Skeletal muscle satellite cell (primary cell): ENCODE data around the gene SHH.

Source experiments
- H3K27me3 ChIP-seq: 2 replicates; pipeline ENCODE4 v1.7.0; 2013; ENCODE audit warnings: low read length; ENCODE audit not compliant: control insufficient read depth, insufficient read depth
- H3K36me3 ChIP-seq: 2 replicates; pipeline ENCODE4 v1.7.0; 2013; ENCODE audit warnings: mild to moderate bottlenecking, control low read depth, low read length; ENCODE audit not compliant: insufficient read depth
- H3K4me1 ChIP-seq: 2 replicates; pipeline ENCODE4 v1.7.0; 2013; ENCODE audit warnings: low read length; ENCODE audit not compliant: control insufficient read depth, insufficient read depth
- H3K4me2 ChIP-seq: 2 replicates; pipeline ENCODE4 v1.7.0; 2013; ENCODE audit warnings: mild to moderate bottlenecking, low read length
- H3K4me3 ChIP-seq: 2 replicates; pipeline ENCODE4 v1.7.0; 2013; ENCODE audit warnings: low read length
- H3K9ac ChIP-seq: 2 replicates; pipeline ENCODE4 v1.7.0; 2013; ENCODE audit warnings: mild to moderate bottlenecking, low read depth, low read length, moderate library complexity
- H3K9me3 ChIP-seq: replicated peaks from 2 replicates; pipeline ENCODE4 v1.7.0; 2013; ENCODE audit warnings: mild to moderate bottlenecking, control low read depth, low read length

The SHH gene

DNA sequence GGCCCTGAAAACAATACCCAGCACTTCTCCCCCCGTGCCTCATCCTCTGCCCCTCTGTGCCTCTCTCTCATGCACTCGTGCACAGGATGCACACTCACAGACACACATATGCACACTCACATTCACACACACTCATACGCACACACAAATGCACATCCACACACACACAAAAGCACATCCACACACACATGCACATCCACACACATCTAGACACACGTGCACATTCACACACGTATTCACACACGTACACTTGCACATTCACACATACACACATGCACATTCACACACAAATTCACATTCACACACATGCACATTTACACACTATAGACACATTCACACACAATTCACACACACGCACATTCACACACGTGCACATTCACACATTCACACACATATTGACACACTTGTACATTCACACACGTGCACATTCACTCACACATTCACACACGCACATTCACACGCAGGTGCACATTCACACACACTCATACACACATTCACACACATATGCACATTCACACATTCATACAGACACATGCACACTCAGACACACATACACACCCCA lies 19.2 kb downstream of the SHH start:
- H3K9ac ChIP-seq = no peak overlapping the region
- no peak overlapping the region for H3K4me2 ChIP-seq
- peaks cover 12% of the 10 kb centered on the region for H3K4me1 ChIP-seq
- H3K36me3 ChIP-seq = no peaks in the 10 kb centered on the region
- H3K9me3 ChIP-seq = no peaks in the 10 kb centered on the region
- no peak overlapping the region for H3K4me3 ChIP-seq
- peaks cover 8% of the 10 kb centered on the region for H3K27me3 ChIP-seq

DNA sequence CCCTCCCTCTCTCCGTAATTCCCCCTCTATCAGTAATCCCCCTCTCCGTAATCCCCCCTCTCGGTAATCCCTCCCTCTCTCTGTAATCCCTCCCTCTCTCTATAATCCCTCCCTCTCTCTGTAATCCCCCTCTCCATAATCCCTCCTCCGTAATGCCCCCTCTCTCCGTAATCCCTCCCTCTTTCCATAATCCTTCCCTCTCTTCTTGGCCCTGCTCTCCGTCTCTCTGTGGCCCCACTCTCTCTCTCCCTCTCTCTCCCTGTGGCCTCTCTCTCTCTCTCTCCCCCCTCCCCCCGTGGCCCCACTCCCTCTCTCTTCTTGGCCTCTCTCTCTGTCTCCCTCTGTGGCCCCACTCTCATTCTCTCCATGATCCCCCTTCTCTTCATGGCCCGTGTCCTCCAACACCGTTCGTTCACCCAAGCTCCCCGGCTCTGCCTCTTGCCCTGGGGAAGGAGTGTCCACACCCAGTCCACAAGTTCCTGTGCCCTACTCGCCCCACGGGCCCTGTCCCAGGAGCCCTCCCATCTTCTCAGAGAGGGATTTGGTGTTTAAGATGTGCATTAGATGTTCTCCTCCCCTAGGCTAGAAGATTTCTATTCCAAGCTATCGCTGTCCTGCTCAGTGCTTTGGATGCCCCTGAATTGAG lies 19.8 kb downstream of the SHH start:
- H3K4me3 ChIP-seq = no peak overlapping the region
- peaks cover 16% of the 10 kb centered on the region for H3K4me1 ChIP-seq
- no peaks in the 10 kb centered on the region for H3K36me3 ChIP-seq
- peaks cover 4% of the 10 kb centered on the region for H3K27me3 ChIP-seq
- no peak overlapping the region for H3K4me2 ChIP-seq
- no peaks in the 10 kb centered on the region for H3K9me3 ChIP-seq
- no peak overlapping the region for H3K9ac ChIP-seq

DNA sequence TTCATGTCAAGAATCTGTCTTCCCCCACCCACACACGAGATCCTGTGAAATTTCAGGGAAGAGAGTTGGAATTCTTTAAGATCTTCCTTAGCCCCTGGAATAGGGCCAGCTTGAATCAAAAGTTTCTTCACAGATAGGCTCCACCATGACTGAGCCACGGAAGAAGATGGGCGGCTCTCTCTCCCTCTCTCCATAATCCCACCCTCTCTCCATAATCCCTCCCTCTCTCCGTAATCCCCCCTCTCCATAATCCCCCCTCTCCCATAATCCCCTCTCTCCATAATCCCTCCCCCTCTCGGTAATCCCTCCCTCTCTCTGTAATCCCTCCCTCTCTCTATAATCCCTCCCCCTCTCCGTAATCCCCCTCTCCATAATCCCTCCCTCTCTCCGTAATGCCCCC lies 20.4 kb downstream of the SHH start:
- peaks cover 4% of the 10 kb centered on the region for H3K27me3 ChIP-seq
- H3K4me2 ChIP-seq = no peak overlapping the region
- H3K36me3 ChIP-seq = no peaks in the 10 kb centered on the region
- no peaks in the 10 kb centered on the region for H3K9me3 ChIP-seq
- no peak overlapping the region for H3K4me3 ChIP-seq
- H3K4me1 ChIP-seq = peaks cover 16% of the 10 kb centered on the region
- no peak overlapping the region for H3K9ac ChIP-seq

DNA sequence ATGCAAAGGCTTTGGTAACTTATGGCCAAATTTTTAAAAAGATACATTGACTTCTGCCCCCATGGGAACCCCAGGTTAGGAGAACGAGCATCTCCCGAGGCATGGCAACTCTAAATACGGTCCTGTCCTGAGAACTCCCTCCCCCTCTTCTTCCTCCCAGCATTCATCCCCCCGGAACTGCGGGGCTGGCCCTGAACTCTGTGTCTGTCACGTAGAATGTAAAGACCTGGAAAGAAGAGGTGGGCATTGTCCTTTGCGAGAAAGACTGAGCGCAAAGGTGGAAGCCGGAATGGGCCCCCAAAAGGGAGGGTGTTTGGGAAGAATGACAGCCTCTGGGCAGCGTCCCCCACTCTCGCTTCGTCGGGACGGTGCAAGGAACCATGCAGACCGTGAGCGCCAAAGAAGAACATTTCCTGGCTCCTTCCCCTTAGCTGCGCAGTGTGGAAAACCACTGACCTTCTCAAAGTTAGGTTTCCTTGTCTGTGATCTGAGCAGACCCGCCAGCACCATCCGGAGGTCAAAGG lies 21.0 kb downstream of the SHH start:
- Histone ChIP-seq H3K36me3 (no peaks in the 10 kb centered on the region), H3K27me3 (peaks cover 4% of the 10 kb centered on the region), H3K4me2 (no peak overlapping the region), H3K9me3 (no peaks in the 10 kb centered on the region), H3K4me1 (peaks cover 14% of the 10 kb centered on the region), H3K4me3 (no peak overlapping the region), H3K9ac (no peak overlapping the region)

DNA sequence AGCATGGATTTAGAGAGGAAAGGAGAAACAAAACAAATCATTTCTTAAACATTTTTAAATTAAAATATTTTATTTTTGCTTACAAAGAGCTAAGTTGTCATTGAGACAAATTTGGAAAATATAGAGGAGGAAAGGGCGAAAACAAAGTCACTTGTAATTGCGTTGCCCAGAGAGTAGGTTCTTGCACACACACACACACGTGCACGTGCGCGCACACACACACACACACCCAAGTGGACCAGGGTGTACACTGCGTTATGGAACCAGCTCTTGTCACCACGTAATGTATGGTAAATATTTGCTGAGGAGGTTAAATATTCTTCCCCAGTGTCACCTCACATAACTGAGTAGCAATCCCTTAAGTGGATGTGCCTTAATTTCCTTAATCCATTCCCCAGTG lies 21.6 kb downstream of the SHH start:
- Histone ChIP-seq H3K27me3 (peaks cover 2% of the 10 kb centered on the region), H3K4me1 (peaks cover 14% of the 10 kb centered on the region), H3K9me3 (no peaks in the 10 kb centered on the region), H3K4me3 (no peak overlapping the region), H3K36me3 (no peaks in the 10 kb centered on the region), H3K9ac (no peak overlapping the region), H3K4me2 (no peak overlapping the region)

DNA sequence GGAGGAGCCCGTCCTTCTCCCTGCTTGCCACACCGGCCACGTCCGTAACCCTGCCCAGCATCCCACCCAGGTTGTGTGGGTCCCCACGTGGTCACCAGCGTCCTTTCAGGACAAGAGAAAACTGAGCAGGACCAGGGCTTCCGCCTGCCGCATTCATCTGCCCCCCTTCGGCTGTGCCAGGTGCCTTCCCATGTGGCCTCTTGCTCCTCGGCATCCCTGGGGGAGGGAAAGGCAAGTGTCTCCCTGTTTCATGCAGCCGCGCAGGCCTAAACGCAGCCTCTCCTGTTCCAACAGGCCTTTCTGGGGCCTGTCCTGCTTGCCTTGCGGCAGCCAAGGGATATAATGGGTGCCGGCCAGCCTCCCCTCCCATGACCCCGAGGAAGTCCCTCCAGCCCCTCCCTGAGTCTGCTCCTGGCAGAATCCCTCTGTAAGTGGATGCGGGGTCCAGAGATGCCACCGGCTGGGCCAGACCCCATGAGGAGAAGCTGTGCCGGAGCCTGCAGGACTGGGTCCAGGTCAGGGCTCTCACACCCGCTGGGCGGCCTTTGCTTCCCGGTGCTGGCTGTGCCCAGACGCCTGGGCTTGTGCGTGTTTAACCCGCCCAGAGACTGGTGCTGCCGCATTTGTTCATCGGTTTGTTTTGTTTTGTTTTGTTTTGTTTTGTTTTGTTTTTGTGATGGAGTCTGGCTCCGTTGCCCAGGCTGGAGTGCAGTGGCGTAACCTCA lies 23.1 kb downstream of the SHH start:
- H3K9ac ChIP-seq = peak overlapping the region; percentile 39
- H3K4me1 ChIP-seq = peaks cover 14% of the 10 kb centered on the region
- no peak overlapping the region for H3K4me3 ChIP-seq
- peak overlapping the region; percentile 40 for H3K4me2 ChIP-seq
- no peaks in the 10 kb centered on the region for H3K36me3 ChIP-seq
- no peaks in the 10 kb centered on the region for H3K9me3 ChIP-seq
- no peaks in the 10 kb centered on the region for H3K27me3 ChIP-seq

DNA sequence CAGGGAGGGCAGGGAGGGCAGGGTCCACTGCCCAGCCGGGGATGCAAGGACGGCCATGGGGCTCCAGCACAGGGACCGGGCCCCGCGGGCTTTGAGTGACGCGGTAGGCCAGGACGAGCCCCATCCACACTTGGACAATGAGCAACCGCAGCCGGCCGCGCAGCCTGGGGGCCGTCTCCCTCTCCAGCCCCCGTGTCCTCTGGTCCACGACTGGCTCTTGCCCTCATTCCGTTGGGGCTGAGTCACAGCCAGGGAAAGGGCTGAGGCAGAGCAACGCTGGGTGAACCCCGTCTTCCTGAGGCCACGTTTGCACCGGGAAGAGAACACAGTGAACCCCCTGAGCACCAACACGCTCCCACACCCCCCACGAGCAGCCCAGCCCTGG lies 23.7 kb downstream of the SHH start:
- H3K4me3 ChIP-seq = no peak overlapping the region
- peak overlapping the region; percentile 26 for H3K9ac ChIP-seq
- peaks cover 14% of the 10 kb centered on the region for H3K4me1 ChIP-seq
- H3K4me2 ChIP-seq = peak overlapping the region; percentile 40
- no peaks in the 10 kb centered on the region for H3K36me3 ChIP-seq
- H3K27me3 ChIP-seq = no peaks in the 10 kb centered on the region
- H3K9me3 ChIP-seq = no peaks in the 10 kb centered on the region

DNA sequence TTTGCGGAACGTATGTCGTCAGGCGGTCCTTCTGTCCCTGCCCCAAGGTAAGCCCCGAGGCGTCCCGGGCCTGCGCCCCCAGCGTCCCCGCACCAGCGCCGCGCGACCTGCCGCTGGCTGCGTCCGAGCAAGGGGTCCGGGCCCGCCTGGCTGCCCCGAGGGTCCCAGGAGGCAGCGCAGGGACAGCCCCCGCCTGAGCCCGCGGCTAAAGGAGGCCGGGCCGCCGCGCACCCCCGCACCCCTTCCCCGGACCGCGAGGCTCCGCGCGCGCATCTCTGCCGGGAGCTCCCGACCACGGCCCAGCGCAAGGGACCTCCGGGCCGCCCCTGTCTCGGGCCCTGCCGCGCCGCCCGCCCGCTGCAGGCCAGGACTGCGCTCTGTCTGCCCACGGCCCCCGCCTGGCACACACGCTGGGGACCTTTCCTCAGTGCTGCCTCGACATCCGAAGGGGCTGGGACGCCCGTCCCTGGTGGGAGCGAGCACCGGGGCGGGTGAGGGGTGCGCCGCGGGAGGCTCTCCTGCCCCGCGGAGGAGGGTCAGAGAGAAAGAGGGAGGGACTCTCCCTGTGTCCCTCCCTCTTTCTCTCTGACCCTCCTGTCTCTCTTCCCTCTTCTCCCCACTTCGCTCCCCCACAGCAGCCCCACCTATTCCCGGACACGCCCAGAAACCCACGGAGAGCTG lies 25.0 kb downstream of the SHH start:
- Histone ChIP-seq H3K4me1 (peaks cover 14% of the 10 kb centered on the region), H3K27me3 (no peaks in the 10 kb centered on the region), H3K36me3 (peaks cover 4% of the 10 kb centered on the region), H3K9me3 (no peaks in the 10 kb centered on the region), H3K4me3 (peak overlapping the region; percentile 74), H3K9ac (peak overlapping the region; percentile 69), H3K4me2 (peak overlapping the region; percentile 90)

DNA sequence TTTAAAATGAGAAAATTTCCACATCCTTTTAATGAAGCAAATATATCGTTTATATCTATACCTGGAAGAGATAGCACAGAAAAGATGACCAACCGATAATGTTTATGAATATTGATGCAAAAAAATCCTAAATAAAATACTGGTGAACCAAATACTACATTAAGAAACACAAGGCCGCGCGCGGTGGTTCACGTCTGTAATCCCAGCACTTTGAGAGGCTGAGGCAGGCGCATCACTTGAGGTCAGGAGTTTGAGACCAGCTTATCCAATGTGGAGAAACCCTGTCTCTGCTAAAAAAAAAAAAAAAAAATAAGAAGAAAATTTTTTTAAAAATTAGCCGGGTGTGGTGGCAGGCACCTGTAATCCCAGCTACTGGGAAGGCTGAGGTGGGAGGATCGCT lies 25.8 kb downstream of the SHH start:
- no peak overlapping the region for H3K4me2 ChIP-seq
- H3K9ac ChIP-seq = no peak overlapping the region
- no peaks in the 10 kb centered on the region for H3K9me3 ChIP-seq
- peaks cover 12% of the 10 kb centered on the region for H3K36me3 ChIP-seq
- H3K4me3 ChIP-seq = no peak overlapping the region
- no peaks in the 10 kb centered on the region for H3K27me3 ChIP-seq
- H3K4me1 ChIP-seq = peaks cover 14% of the 10 kb centered on the region

DNA sequence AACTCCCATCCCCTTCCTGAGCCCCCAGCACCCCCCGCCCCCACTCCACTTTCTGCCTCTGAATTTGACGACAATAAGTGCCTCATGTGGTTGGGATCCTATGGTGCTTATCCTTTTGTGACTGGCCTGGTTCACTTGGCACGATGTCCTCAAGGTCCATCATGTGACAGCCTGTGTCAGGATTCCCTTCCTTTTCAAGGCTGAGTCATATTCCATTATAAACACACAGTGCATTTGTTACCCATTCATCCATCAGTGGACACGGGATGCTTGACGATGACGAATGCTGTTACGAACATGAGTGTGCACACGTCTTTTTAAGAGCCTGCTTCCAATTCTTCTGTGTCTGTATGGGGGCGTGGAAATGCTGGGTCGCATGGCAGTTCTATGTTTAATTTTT lies 26.7 kb downstream of the SHH start:
- H3K4me1 ChIP-seq = peaks cover 14% of the 10 kb centered on the region
- no peaks in the 10 kb centered on the region for H3K9me3 ChIP-seq
- no peaks in the 10 kb centered on the region for H3K27me3 ChIP-seq
- H3K9ac ChIP-seq = no peak overlapping the region
- H3K36me3 ChIP-seq = peaks cover 20% of the 10 kb centered on the region
- H3K4me3 ChIP-seq = no peak overlapping the region
- no peak overlapping the region for H3K4me2 ChIP-seq

DNA sequence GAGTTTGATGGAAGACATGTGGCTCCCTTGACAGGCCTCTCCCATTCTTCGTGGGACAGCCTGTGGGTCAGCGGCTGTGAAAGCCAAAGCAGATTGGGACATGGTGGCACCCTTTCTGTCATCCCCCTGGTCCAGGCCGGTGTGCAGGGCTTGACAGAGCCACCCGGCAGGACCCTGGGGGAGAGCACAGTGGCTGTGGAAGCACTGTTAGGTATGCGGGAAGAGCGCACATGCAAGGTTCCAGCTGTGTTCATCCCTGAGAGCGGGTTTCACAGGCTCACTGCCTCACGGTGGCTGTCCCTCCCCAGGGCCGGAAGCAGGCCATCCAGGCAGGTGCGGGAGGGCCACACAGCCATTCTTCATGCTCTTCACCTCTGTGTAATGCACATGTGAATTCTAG lies 29.8 kb downstream of the SHH start:
- Histone ChIP-seq H3K4me3 (no peak overlapping the region), H3K9me3 (no peaks in the 10 kb centered on the region), H3K36me3 (peaks cover 31% of the 10 kb centered on the region), H3K4me2 (no peak overlapping the region), H3K4me1 (no peaks in the 10 kb centered on the region), H3K9ac (no peak overlapping the region), H3K27me3 (no peaks in the 10 kb centered on the region)
